IMR-90 (cell line): Measurements from ENCODE around the gene DOCK4. TPM values are rescaled to one million over a fixed set of nuclear protein-coding genes. Genes with fewer than 3 reads are reported as not detected.

Source experiments
- ATAC-seq: fragments of 200-7000 bp; cut with Tn5 transposase; 2 replicates; pipeline ENCODE4 v1.9.1; 2020; ENCODE audit warnings: low read depth, mild to moderate bottlenecking, moderate library complexity
- BruUV-seq: library from RNA; stranded (reverse); fragments of 400-500 nt; replicated peaks from 2 replicates; lab custom pipeline; 2021; lab: Mats Ljungman, UMichigan
- CTCF ChIA-PET: fragments of 300-600 bp; formaldehyde crosslinking; extraction: SDS; loops from one replicate; lab custom pipeline; 2021; ENCODE audit warnings: antibody characterized with exemption; lab: Yijun Ruan, JAX
- POLR2A ChIA-PET: fragments of 300-600 bp; sonication (Branson Sonifier 250); formaldehyde crosslinking; loops from one replicate; lab custom pipeline; 2022; ENCODE audit warnings: antibody characterized with exemption; ENCODE audit not compliant: unreplicated experiment; lab: Charles Lee
- DNase-seq: peaks from one replicate; pipeline ENCODE4 v3.0.0; 2013
- H2AFZ ChIP-seq: replicated peaks from 2 replicates; pipeline ENCODE3; 2013; ENCODE audit warnings: low read length, mild to moderate bottlenecking; ENCODE audit not compliant: poor library complexity
- H2AK5ac ChIP-seq: 2 replicates; pipeline ENCODE4 v1.6.1; 2013; ENCODE audit warnings: low read depth, low read length, inconsistent platforms
- H2AK9ac ChIP-seq: replicated peaks from 2 replicates; pipeline ENCODE3; 2013; ENCODE audit warnings: mild to moderate bottlenecking, low read depth, low read length, moderate library complexity; ENCODE audit not compliant: poor library complexity
- H2BK120ac ChIP-seq: 2 replicates; pipeline ENCODE4 v1.6.1; 2013; ENCODE audit warnings: low read depth, low read length, inconsistent platforms
- H2BK15ac ChIP-seq: 3 replicates; pipeline ENCODE4 v1.6.1; 2013; ENCODE audit warnings: low read depth, low read length, inconsistent platforms
- H2BK20ac ChIP-seq: 2 replicates; pipeline ENCODE4 v1.6.1; 2013; ENCODE audit warnings: low read depth, mild to moderate bottlenecking, inconsistent platforms, low read length, moderate library complexity
- H2BK5ac ChIP-seq: 2 replicates; pipeline ENCODE4 v1.6.1; 2013; ENCODE audit warnings: mild to moderate bottlenecking, low read depth, low read length, inconsistent platforms; ENCODE audit not compliant: poor library complexity, severe bottlenecking
- H3K14ac ChIP-seq: replicated peaks from 2 replicates; pipeline ENCODE4 v1.6.1; 2013; ENCODE audit warnings: low read depth, low read length, inconsistent platforms
- H3K18ac ChIP-seq: 2 replicates; pipeline ENCODE4 v1.6.1; 2013; ENCODE audit warnings: low read depth, low read length, control low read depth
- H3K23ac ChIP-seq: 2 replicates; pipeline ENCODE4 v1.6.1; 2013; ENCODE audit warnings: low read depth, low read length, inconsistent platforms
- H3K27ac ChIP-seq: 2 replicates; pipeline ENCODE4 v1.5.1; 2013; ENCODE audit warnings: mild to moderate bottlenecking, control low read depth, low read length; ENCODE audit not compliant: insufficient read depth
- H3K27me3 ChIP-seq: 2 replicates; pipeline ENCODE4 v1.6.1; 2013; ENCODE audit warnings: low read length; ENCODE audit not compliant: control insufficient read depth, insufficient read depth
- H3K36me3 ChIP-seq: 2 replicates; pipeline ENCODE4 v1.6.1; 2013; ENCODE audit warnings: low read length, mixed read lengths; ENCODE audit not compliant: control insufficient read depth, insufficient read depth
- H3K4ac ChIP-seq: 2 replicates; pipeline ENCODE4 v1.6.1; 2013; ENCODE audit warnings: low read depth, low read length, inconsistent platforms
- H3K4me1 ChIP-seq: 2 replicates; pipeline ENCODE4 v1.6.1; 2013; ENCODE audit warnings: low read length, mixed read lengths; ENCODE audit not compliant: control insufficient read depth, insufficient read depth
- H3K4me2 ChIP-seq: 2 replicates; pipeline ENCODE4 v1.6.1; 2013; ENCODE audit warnings: low read depth, mild to moderate bottlenecking, control low read depth, low read length, moderate library complexity
- H3K4me3 ChIP-seq: 2 replicates; pipeline ENCODE4 v1.5.1; 2013; ENCODE audit warnings: low read depth, mild to moderate bottlenecking, control low read depth, low read length, moderate library complexity; ENCODE audit not compliant: insufficient read depth
- H3K56ac ChIP-seq: 2 replicates; pipeline ENCODE4 v1.6.1; 2013; ENCODE audit warnings: low read length, inconsistent platforms; ENCODE audit not compliant: insufficient read depth; ENCODE audit errors: extremely low read depth
- H3K79me1 ChIP-seq, 2 experiments: 2 replicates each; pipeline ENCODE4 v1.6.1; 2013; ENCODE audit warnings: low read length in 2 of 2, inconsistent platforms in 1 of 2, low read depth in 1 of 2
- H3K9ac ChIP-seq: 2 replicates; pipeline ENCODE4 v1.6.1; 2013; ENCODE audit warnings: low read depth, low read length, control low read depth
- H3K9me1 ChIP-seq: 2 replicates; pipeline ENCODE4 v1.6.1; 2013; ENCODE audit warnings: low read length, inconsistent platforms; ENCODE audit not compliant: insufficient read depth
- H3K9me3 ChIP-seq: 2 replicates; pipeline ENCODE4 v1.6.1; 2013; ENCODE audit warnings: low read length; ENCODE audit not compliant: control insufficient read depth, insufficient read depth
- H4K20me1 ChIP-seq: 2 replicates; pipeline ENCODE4 v1.6.1; 2013; ENCODE audit warnings: low read length, inconsistent platforms; ENCODE audit not compliant: insufficient read depth
- H4K5ac ChIP-seq: 2 replicates; pipeline ENCODE4 v1.6.1; 2013; ENCODE audit warnings: mild to moderate bottlenecking, low read depth, low read length, control low read depth
- H4K8ac ChIP-seq, 2 experiments: 2 replicates each; pipeline ENCODE4 v1.6.1; 2013; ENCODE audit warnings: low read depth in 2 of 2, low read length in 2 of 2, control low read depth in 1 of 2, inconsistent platforms in 1 of 2
- H4K91ac ChIP-seq: 2 replicates; pipeline ENCODE4 v1.6.1; 2013; ENCODE audit warnings: low read depth, low read length, inconsistent platforms; ENCODE audit not compliant: insufficient read depth
- BHLHE40 ChIP-seq: fragments of 150-350 bp; IDR thresholded peaks from 2 replicates; pipeline ENCODE4 v1.6.1; 2016; ENCODE audit warnings: mild to moderate bottlenecking, low read depth, low read length
- CEBPB ChIP-seq: IDR thresholded peaks from 2 replicates; pipeline ENCODE4 v1.6.1; 2012; ENCODE audit warnings: low read depth, low read length, improper control_type of control experiment
- WGBS, 2 experiments: methylation state at CpG; one replicate each; pipeline versions ENCODE4 v1.1.5 to v1.1.7; 2013; ENCODE audit warnings: missing lambda C conversion rate in 2 of 2; ENCODE audit not compliant: insufficient read length in 1 of 2; ENCODE audit errors: extremely low coverage in 2 of 2; 5-methylcytosine and 5-hydroxymethylcytosine counted together
- dilution Hi-C: fragments of 300-500 bp; cut with HindIII; formaldehyde crosslinking; loops from one replicate; pipeline ENCODE4 v1.14.3; 2018; ENCODE audit warnings: low sequenced_read_pairs; ENCODE audit not compliant: unreplicated experiment
- in situ Hi-C: fragments of 300-500 bp; cut with MboI; formaldehyde crosslinking; loops from 3 replicates; pipeline ENCODE4 v1.14.3; 2019; ENCODE audit warnings: low sequenced_read_pairs, inconsistent platforms, mixed read lengths
- intact Hi-C: fragments of 100-400 bp; cut with micrococcal nuclease; formaldehyde crosslinking; loops from 2 replicates; pipeline ENCODE4 v1.10.0; 2022
- polyA plus RNA-seq, 3 experiments: library from polyadenylated mRNA; depleted of rRNA; stranded (reverse); fragments of >200 nt; gene quantifications; 2 replicates each; pipeline ENCODE4 v1.2.3, GENCODE V29; 2012; ENCODE audit warnings: low replicate concordance in 1 of 3
- total RNA-seq: library from RNA; depleted of rRNA; stranded (reverse); fragments of >200 nt; gene quantifications from 2 replicates; pipeline ENCODE4 v1.2.3, GENCODE V29; 2012
- TF ChIP-seq, protein P1 (sequence below): conservative IDR thresholded peaks from 2 replicates; pipeline ENCODE4 v1.5.1; 2012; ENCODE audit warnings: mild to moderate bottlenecking, low read depth, low read length, improper control_type of control experiment

The DOCK4 gene
- total and polyA plus RNA-seq, 2 of the 4 experiments (the other 2 are of a cell fraction) = 4.4 to 12.2 TPM

DNA sequence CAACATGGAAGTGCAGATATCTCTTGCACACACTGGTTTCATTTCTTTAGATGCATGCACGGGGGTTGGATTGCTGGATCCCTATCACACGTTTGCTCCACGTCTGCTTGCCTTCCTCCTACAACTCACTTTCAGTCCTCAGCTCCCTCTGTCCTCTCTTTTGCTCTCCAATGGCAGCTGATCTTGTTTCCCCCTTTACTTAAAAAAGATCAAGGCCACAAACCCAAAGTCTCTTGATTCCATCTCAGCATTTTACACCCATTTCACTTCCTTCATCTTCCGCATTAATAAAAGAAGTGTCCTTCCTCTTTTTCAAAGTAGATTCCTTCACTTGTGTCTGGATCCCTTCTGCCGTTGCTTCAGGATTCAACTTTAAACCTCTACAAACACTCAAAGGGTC, 245.2 kb downstream of the DOCK4 start:
- H4K91ac ChIP-seq = no peak overlapping the region
- no peaks in the 10 kb centered on the region for H3K36me3 ChIP-seq
- H3K27ac ChIP-seq = no peak overlapping the region
- no peaks in the 10 kb centered on the region for H3K4me1 ChIP-seq
- in situ Hi-C loops = no loop called here
- H3K14ac ChIP-seq = no peak overlapping the region
- BruUV-seq = no TSS peak
- H3K23ac ChIP-seq = no peak overlapping the region
- no peak overlapping the region for H3K9ac ChIP-seq
- CTCF ChIA-PET = no interaction called here
- H2AFZ ChIP-seq = no peak overlapping the region
- POLR2A ChIA-PET = interaction anchor here (0.5 kb wide), 1 partner anchor 121 kb away, joined by 3 read pairs; no protein-coding TSS in a partner anchor
- no peak overlapping the region for H2AK9ac ChIP-seq
- no peak overlapping the region for H3K4ac ChIP-seq
- H2AK5ac ChIP-seq = no peak overlapping the region
- no peak for TF ChIP-seq CEBPB
- TF ChIP-seq BHLHE40 = no peak
- TF ChIP-seq, protein P1, sequence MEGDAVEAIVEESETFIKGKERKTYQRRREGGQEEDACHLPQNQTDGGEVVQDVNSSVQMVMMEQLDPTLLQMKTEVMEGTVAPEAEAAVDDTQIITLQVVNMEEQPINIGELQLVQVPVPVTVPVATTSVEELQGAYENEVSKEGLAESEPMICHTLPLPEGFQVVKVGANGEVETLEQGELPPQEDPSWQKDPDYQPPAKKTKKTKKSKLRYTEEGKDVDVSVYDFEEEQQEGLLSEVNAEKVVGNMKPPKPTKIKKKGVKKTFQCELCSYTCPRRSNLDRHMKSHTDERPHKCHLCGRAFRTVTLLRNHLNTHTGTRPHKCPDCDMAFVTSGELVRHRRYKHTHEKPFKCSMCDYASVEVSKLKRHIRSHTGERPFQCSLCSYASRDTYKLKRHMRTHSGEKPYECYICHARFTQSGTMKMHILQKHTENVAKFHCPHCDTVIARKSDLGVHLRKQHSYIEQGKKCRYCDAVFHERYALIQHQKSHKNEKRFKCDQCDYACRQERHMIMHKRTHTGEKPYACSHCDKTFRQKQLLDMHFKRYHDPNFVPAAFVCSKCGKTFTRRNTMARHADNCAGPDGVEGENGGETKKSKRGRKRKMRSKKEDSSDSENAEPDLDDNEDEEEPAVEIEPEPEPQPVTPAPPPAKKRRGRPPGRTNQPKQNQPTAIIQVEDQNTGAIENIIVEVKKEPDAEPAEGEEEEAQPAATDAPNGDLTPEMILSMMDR = no peak
- no peak overlapping the region for H3K4me3 ChIP-seq
- no peak overlapping the region for H2BK5ac ChIP-seq
- no peaks in the 10 kb centered on the region for H3K79me1 ChIP-seq
- H3K56ac ChIP-seq = no peak overlapping the region
- no peaks in the 10 kb centered on the region for H4K20me1 ChIP-seq
- H3K4me2 ChIP-seq = no peak overlapping the region
- dilution Hi-C loops = no loop called here
- DNase-seq (no peak), ATAC-seq (no peak)
- H2BK120ac ChIP-seq = no peak overlapping the region
- H2BK15ac ChIP-seq = no peak overlapping the region
- H3K18ac ChIP-seq = no peak overlapping the region
- WGBS, 2 experiments = 92 to 100% methylated on average over 1 to 3 of the region's 5 CpGs
- intact Hi-C loops = no loop called here
- no peak overlapping the region for H4K8ac ChIP-seq
- no peaks in the 10 kb centered on the region for H3K9me1 ChIP-seq
- H3K9me3 ChIP-seq = no peaks in the 10 kb centered on the region
- H2BK20ac ChIP-seq = no peak overlapping the region
- no peak overlapping the region for H4K5ac ChIP-seq
- no peaks in the 10 kb centered on the region for H3K27me3 ChIP-seq
